A549 (cell line): ENCODE data around the gene SUPT5H. TPM values are rescaled to one million over a fixed set of nuclear protein-coding genes. Genes with fewer than 3 reads are reported as not detected.
A peak's percentile ranks its signal among the peaks of the same experiment; 100 is the strongest.

Source experiments
- ATAC-seq, 2 experiments: fragments of 200-7000 bp in 1 of 2; fragments of >200 bp in 1 of 2; cut with Nextera tagmentation in 1 of 2; cut with Tn5 transposase in 1 of 2; 3 replicates each; pipeline versions ENCODE4 v1.8.0 to v1.9.1; 2018 to 2020; ENCODE audit warnings: mild to moderate bottlenecking in 1 of 2, moderate library complexity in 1 of 2
- CTCF ChIA-PET: fragments of 300-600 bp; sonication (Branson Sonifier 250); formaldehyde crosslinking; extraction: SDS; loops from one replicate; lab custom pipeline; 2021; ENCODE audit warnings: antibody characterized with exemption, inconsistent platforms; lab: Yijun Ruan, JAX
- POLR2A ChIA-PET: fragments of 350-600 bp; formaldehyde crosslinking; extraction: SDS; loops from one replicate; lab custom pipeline; 2021; ENCODE audit warnings: antibody characterized with exemption, inconsistent platforms; lab: Yijun Ruan, JAX
- DNase-seq, 2 experiments: peaks; one replicate each; pipeline versions ENCODE4 v3.0.0 to v3.0.0-alpha.2; 2011 to 2016; ENCODE audit warnings: low read depth in 1 of 2, low spot score in 1 of 2
- FAIRE-seq: peaks from 2 replicates; lab custom pipeline; 2011; peaks lifted over from hg19 to GRCh38; lab: Jason Lieb, UNC
- H3K27ac ChIP-seq, 2 experiments: fragments of >200 bp; sonication (Bioruptor Twin); formaldehyde crosslinking; 3 replicates each; pipeline ENCODE4 v1.5.1; 2016 to 2017
- H3K4me1 ChIP-seq: fragments of >200 bp; sonication (Bioruptor Twin); formaldehyde crosslinking; 3 replicates; pipeline ENCODE4 v1.6.1; 2016
- H3K4me2 ChIP-seq: fragments of >200 bp; sonication (Bioruptor Twin); formaldehyde crosslinking; 3 replicates; pipeline ENCODE4 v1.6.1; 2016
- H3K4me3 ChIP-seq: fragments of >200 bp; sonication (Bioruptor Twin); formaldehyde crosslinking; 3 replicates; pipeline ENCODE4 v1.5.1; 2016
- H3K9me3 ChIP-seq: fragments of >200 bp; sonication (Bioruptor Twin); formaldehyde crosslinking; 3 replicates; pipeline ENCODE4 v1.6.1; 2016
- ATOH8 ChIP-seq: fragments of 250-450 bp; sonication (Bioruptor Pico); IDR thresholded peaks from 2 replicates; pipeline ENCODE4 v1.5.0; 2020; ENCODE audit warnings: low read depth, mild to moderate bottlenecking, moderate library complexity
- CBX8 ChIP-seq: fragments of 200-600 bp; sonication (generic); IDR thresholded peaks from 2 replicates; pipeline ENCODE4 v1.6.1; 2016
- CEBPB ChIP-seq, 2 experiments: fragments of >200 bp in 1 of 2; sonication (Bioruptor Twin) in 1 of 2; formaldehyde crosslinking in 1 of 2; IDR thresholded peaks; 2 replicates each; pipeline ENCODE4 v1.6.1; 2012 to 2016
- FOSB ChIP-seq: fragments of 250-450 bp; sonication (Bioruptor Pico); IDR thresholded peaks from 2 replicates; pipeline ENCODE4 v1.5.0; 2020; ENCODE audit warnings: mild to moderate bottlenecking, moderate library complexity
- FOSL2 ChIP-seq, 2 experiments: fragments of 450-650 bp in 1 of 2; fragments of >200 bp in 1 of 2; sonication (Bioruptor Twin) in 1 of 2; formaldehyde crosslinking; IDR thresholded peaks; 2 replicates each; pipeline versions ENCODE4 v1.5.0 to v1.6.1; 2016 to 2020; ENCODE audit warnings: mild to moderate bottlenecking in 1 of 2, moderate library complexity in 1 of 2
- FOXS1 ChIP-seq: fragments of 250-450 bp; sonication (Bioruptor Pico); IDR thresholded peaks from 2 replicates; pipeline ENCODE4 v1.5.0; 2020; ENCODE audit warnings: mild to moderate bottlenecking, moderate library complexity
- GATA3 ChIP-seq: IDR thresholded peaks from 2 replicates; pipeline ENCODE4 v1.6.1; 2012; ENCODE audit warnings: borderline replicate concordance
- HEYL ChIP-seq: fragments of 250-450 bp; sonication (Bioruptor Pico); IDR thresholded peaks from 2 replicates; pipeline ENCODE4 v1.8.0; 2021; ENCODE audit warnings: mild to moderate bottlenecking, moderate library complexity
- HMGXB4 ChIP-seq: fragments of 250-450 bp; sonication (Bioruptor Pico); IDR thresholded peaks from 2 replicates; pipeline ENCODE4 v1.5.0; 2021; ENCODE audit warnings: mild to moderate bottlenecking, moderate library complexity, borderline replicate concordance
- HOXA7 ChIP-seq: fragments of 250-450 bp; sonication (Bioruptor Pico); IDR thresholded peaks from 2 replicates; pipeline ENCODE4 v1.5.0; 2020; ENCODE audit warnings: mild to moderate bottlenecking, moderate library complexity
- JUN ChIP-seq, 2 experiments: fragments of >200 bp; sonication (Bioruptor Twin); formaldehyde crosslinking; IDR thresholded peaks; 2 replicates in 1 of 2; 3 replicates in 1 of 2; pipeline ENCODE4 v1.6.1; 2016 to 2017
- KDM1A ChIP-seq: fragments of 200-600 bp; sonication (generic); IDR thresholded peaks from 2 replicates; pipeline ENCODE4 v1.6.1; 2016; ENCODE audit warnings: low read depth, mild to moderate bottlenecking
- KDM5A ChIP-seq: fragments of 200-600 bp; sonication (generic); IDR thresholded peaks from 2 replicates; pipeline ENCODE4 v1.6.1; 2016; ENCODE audit warnings: antibody characterized with exemption, mild to moderate bottlenecking
- MAX ChIP-seq: IDR thresholded peaks from 2 replicates; pipeline ENCODE4 v1.6.1; 2012
- PHF8 ChIP-seq: fragments of 200-600 bp; sonication (generic); IDR thresholded peaks from 2 replicates; pipeline ENCODE4 v1.6.1; 2016; ENCODE audit warnings: low read depth, mild to moderate bottlenecking, antibody characterized with exemption, moderate library complexity, borderline replicate concordance
- POLR2AphosphoS2 ChIP-seq: conservative IDR thresholded peaks from 2 replicates; pipeline ENCODE4 v1.6.1; 2012; ENCODE audit warnings: low read length, improper control_type of control experiment, inconsistent platforms
- RARB ChIP-seq: fragments of 250-450 bp; sonication (Bioruptor Pico); IDR thresholded peaks from 2 replicates; pipeline ENCODE4 v1.8.0; 2021; ENCODE audit warnings: mild to moderate bottlenecking, moderate library complexity
- REST ChIP-seq: fragments of 200-600 bp; sonication (generic); IDR thresholded peaks from 2 replicates; pipeline ENCODE4 v1.6.1; 2016; ENCODE audit warnings: antibody characterized with exemption, mild to moderate bottlenecking, moderate library complexity
- TFCP2L1 ChIP-seq: fragments of 250-450 bp; sonication (Bioruptor Pico); IDR thresholded peaks from 2 replicates; pipeline ENCODE4 v1.5.0; 2021; ENCODE audit warnings: mild to moderate bottlenecking
- ZNF302 ChIP-seq: fragments of 250-450 bp; sonication (Bioruptor Pico); IDR thresholded peaks from 2 replicates; pipeline ENCODE4 v1.9.0; 2021; ENCODE audit warnings: inconsistent platforms, mild to moderate bottlenecking, moderate library complexity
- WGBS: methylation state at CpG from one replicate; pipeline ENCODE4 v1.1.6; 2017; ENCODE audit errors: missing lambda C conversion rate; 5-methylcytosine and 5-hydroxymethylcytosine counted together
- polyA plus RNA-seq, 4 experiments: library from polyadenylated mRNA; depleted of rRNA in 3 of 4; stranded (reverse); fragments of >200 nt; fragmentation: RNase III in 1 of 4; extraction: RNeasy Plus Mini Kit Qiagen cat#74134 plus additional on column Dnase treatment in 1 of 4; gene quantifications; 2 replicates in 3 of 4; 3 replicates in 1 of 4; pipeline ENCODE4 v1.2.3, GENCODE V29; 2011 to 2017

The SUPT5H gene
- polyA plus RNA-seq, 2 of the 4 experiments (the other 2 are of a cell fraction): 186 to 222 TPM

GRCh38 chr19:39430675-39431593, 14.4 kb upstream of the SUPT5H start (continued):
- TF ChIP-seq PHF8: no peak
- TF ChIP-seq ATOH8: peak; percentile 99
- peak; percentile 97 for TF ChIP-seq FOXS1 (CRISPR knock-in tag)
- no peak for TF ChIP-seq KDM5A
- TF ChIP-seq FOSL2 (IDR thresholded peaks at IDR 0.05): peak; percentile 89
- TF ChIP-seq FOSL2 (CRISPR knock-in tag; IDR thresholded peaks at IDR 0.05): peak; percentile 100
- TF ChIP-seq MAX: peak; percentile 99

- ATAC-seq (no peak), FAIRE-seq (no peak), DNase-seq (no peak)
- 87% methylated on average over 8 of the region's 8 CpGs for WGBS
- Histone ChIP-seq H3K4me2 (peak overlapping the region; percentile 91; the same call in 2 of the 3 replicates), H3K9me3 (no peaks in the 10 kb centered on the region), H3K4me1 (peaks cover 79% of the 10 kb centered on the region), H3K27ac (peak overlapping the region; percentile 83 to 90; a peak in 4 of 6 replicates), H3K4me3 (peak overlapping the region; percentile 80; the same call in 1 of the 3 replicates)
- CTCF ChIA-PET: interaction anchor here (0.6 to 23.5 kb wide), 9 partner anchors 15 to 435 kb away, joined by 3 to 457 read pairs (median 7); partner anchors contain the start of genes EID2B, MED29, PAF1 and PLEKHG2
- POLR2A ChIA-PET: interaction anchor here (0.6 to 2.7 kb wide), 9 partner anchors 9 to 100 kb away, joined by 3 to 17 read pairs (median 3); partner anchors contain the start of genes EID2B, PLEKHG2 and SUPT5H
- 0 out of 2 replicates have a peak, but pooled peaks have one; percentile 7 for TF ChIP-seq HOXA7 (CRISPR knock-in tag)
- TF ChIP-seq MAX: peak; percentile 19; the same call in 1 of the 2 replicates
- TF ChIP-seq ZNF302 (CRISPR knock-in tag): 0 out of 2 replicates have a peak, but pooled peaks have one; percentile 4
- no peak; the same call in 1 of the 2 replicates for TF ChIP-seq POLR2AphosphoS2
- TF ChIP-seq FOXS1 (CRISPR knock-in tag): no peak
- 0 out of 2 replicates have a peak, but pooled peaks have one; percentile 10 for TF ChIP-seq HMGXB4 (CRISPR knock-in tag)
- no peak; a peak in 1 of 5 replicates for TF ChIP-seq JUN (IDR thresholded peaks at IDR 0.05)
Observed at GRCh38 chr19:39432677-39433025, 12.7 kb upstream of the SUPT5H start.

- WGBS: 92% methylated on average over 8 of the region's 8 CpGs
- CTCF ChIA-PET: interaction anchor here (0.8 to 23.5 kb wide), 10 partner anchors 10 to 109 kb away, joined by 3 to 457 read pairs (median 6); partner anchors contain the start of genes EID2B, MED29, PAF1 and PLEKHG2
- peak in 1 of 2 experiments; percentile 20 for DNase-seq
- Histone ChIP-seq H3K4me2 (peak overlapping the region; percentile 91), H3K27ac (peak overlapping the region; percentile 90 to 95; a peak in 5 of 6 replicates), H3K9me3 (no peaks in the 10 kb centered on the region), H3K4me1 (peaks cover 79% of the 10 kb centered on the region), H3K4me3 (peak overlapping the region; percentile 80)
- POLR2A ChIA-PET: interaction anchor here (1.2 to 3.0 kb wide), 4 partner anchors 12 to 29 kb away, joined by 3 to 140 read pairs (median 12); partner anchors contain the start of genes SUPT5H and ZFP36
- ATAC-seq: no peak
- no peak for FAIRE-seq
- TF ChIP-seq REST (peak; percentile 5; the same call in 1 of the 2 replicates), HEYL (CRISPR knock-in tag) (no peak), JUN (IDR thresholded peaks at IDR 0.05) (no peak; a peak in 1 of 5 replicates), HOXA7 (CRISPR knock-in tag) (peak; percentile 83), HMGXB4 (CRISPR knock-in tag) (peak; percentile 32; the same call in 1 of the 2 replicates), KDM1A (no peak), CBX8 (no peak), FOSB (peak; percentile 37; the same call in 1 of the 2 replicates), RARB (CRISPR knock-in tag) (peak; percentile 42; the same call in 1 of the 2 replicates), TFCP2L1 (peak; percentile 26; the same call in 1 of the 2 replicates), CEBPB (IDR thresholded peaks at IDR 0.05) (no peak), GATA3 (no peak)
Observed at GRCh38 chr19:39433480-39434079, 11.8 kb upstream of the SUPT5H start.
